ENCODE results near the gene HMG20A. TPM values are rescaled to one million over a fixed set of nuclear protein-coding genes. Genes with fewer than 3 reads are reported as not detected.

Gene HMG20A
- 42.4 and 74.4 TPM in 2 replicates for total RNA-seq (2011; cell fraction: chromatin; rRNA removed; ENCODE audit: low replicate concordance)
- 25.0 and 27.0 TPM in 2 replicates for total RNA-seq (2011; cell fraction: nucleolus; rRNA removed)
- total RNA-seq (2011; cell fraction: nucleoplasm; rRNA removed): 43.0 and 73.1 TPM in 2 replicates
- total RNA-seq (2014; rRNA removed): 31.8 and 31.9 TPM in 2 replicates
- 38.9 and 45.5 TPM in 2 replicates for total RNA-seq (2014; rRNA removed; fragmentation: Illumina TruSeq; extraction: Trizol)
- 31.6 and 34.7 TPM in 2 replicates for total RNA-seq (2015; rRNA removed; fragmentation: Illumina TruSeq; extraction: Trizol)
- total RNA-seq (2021): 32.9 and 42.5 TPM in 2 replicates
- polyA plus RNA-seq (2011; rRNA removed): 61.3 and 68.1 TPM in 2 replicates
- 39.1 and 57.2 TPM in 2 replicates for polyA plus RNA-seq (2011; cell fraction: cytosol; rRNA removed)
- 35.2 and 41.2 TPM in 2 replicates for polyA plus RNA-seq (2011; cell fraction: nucleus; rRNA removed)
- 26.1 and 27.5 TPM in 2 replicates for polyA plus RNA-seq (2012)
- 54.9 and 61.0 TPM in 2 replicates for polyA plus RNA-seq (2014; fragmentation: Illumina TruSeq; extraction: Trizol)
- polyA plus RNA-seq (2014; fragmentation: Nextera tagmentation; extraction: Ambion mirVana): 10 to 100 TPM; 25.0 to 42.0 TPM
- 30.3 and 34.3 TPM in 2 replicates for polyA plus RNA-seq (2014; rRNA removed)
- polyA minus RNA-seq (2011; rRNA and poly(A)+ RNA removed): 89.8 and 102 TPM in 2 replicates
- polyA minus RNA-seq (2011; cell fraction: cytosol; rRNA and poly(A)+ RNA removed): 33.9 and 45.7 TPM in 2 replicates
- polyA minus RNA-seq (2011; cell fraction: nucleus; rRNA and poly(A)+ RNA removed): 23.6 and 36.2 TPM in 2 replicates
- Bru-seq, nascent RNA: percentile 75 among the genes with signal in this experiment
- percentile 81 among the genes with signal in this experiment for BruChase-seq, experiment 1, labeled RNA remaining after a 2-hour chase
- percentile 79 among the genes with signal in this experiment for BruChase-seq, experiment 2, labeled RNA remaining after a 6-hour chase
- long read RNA-seq, experiment 1, full-length matches to known transcripts: 63 of 85 reads
- long read RNA-seq, experiment 1, partial matches to known transcripts: 15 of 85 reads
- long read RNA-seq, experiment 1, other reads (novel, unspliced or antisense): 7 of 85 reads
- long read RNA-seq, experiment 2, full-length matches to known transcripts: 21 of 32 reads
- long read RNA-seq, experiment 2, partial matches to known transcripts: 8 of 32 reads
- long read RNA-seq, experiment 2, other reads (novel, unspliced or antisense): 3 of 32 reads
- long read RNA-seq, experiment 3, full-length matches to known transcripts: 10 of 18 reads
- long read RNA-seq, experiment 3, partial matches to known transcripts: 7 of 18 reads
- long read RNA-seq, experiment 3, other reads (novel, unspliced or antisense): 1 of 18 reads

GRCh38 chr15:77420610-77421369, at the start of gene HMG20A:
HMG20A (plus strand) TSS chr15:77420888; CDS start chr15:77458408, 37,520 bp downstream.
- H3K4me1 ChIP-seq (replicated peaks in 1 of 2; ENCODE audit: control insufficient read depth in 2 of 2, insufficient read depth in 2 of 2, low read length in 2 of 2): peaks cover 11 to 31% of the 10 kb centered on the region in 2 experiments; a peak in 3 of 5 replicates
- H3K4me3 ChIP-seq: peak within 1 kb of the TSS; percentile 94
- peak; percentile 72 for FAIRE-seq
- H3K9me1 ChIP-seq (ENCODE audit: control insufficient read depth, insufficient read depth, low read length): no peaks in the 10 kb centered on the region
- peaks cover 88% of the 10 kb centered on the region for H3K79me2 ChIP-seq (ENCODE audit: control insufficient read depth, insufficient read depth, low read length)
- peak within 1 kb of the TSS; percentile 93 to 96 for H3K9ac ChIP-seq (ENCODE audit: insufficient read depth in 1 of 2, low read depth in 2 of 2, low read length in 2 of 2)
- H4K20me1 ChIP-seq (replicated peaks; ENCODE audit: control insufficient read depth, insufficient read depth, low read length): no peaks in the 10 kb centered on the region
- DNase-seq (ENCODE audit: extremely low read depth in 1 of 4, low spot score in 3 of 4): peak; percentile 65 to 84 (median 71)
- peaks cover 2% of the 10 kb centered on the region; the same call in 2 of the 3 replicates for H3K36me3 ChIP-seq (ENCODE audit: control insufficient read depth, insufficient read depth, low read length)
- peak within 1 kb of the TSS; percentile 96 for H3K4me2 ChIP-seq (ENCODE audit: insufficient read depth, low read length)
- peak; percentile 51 for ATAC-seq
- under 1% methylated on average over 21 of the region's 25 CpGs for WGBS (ENCODE audit: insufficient coverage, low coverage, missing lambda C conversion rate)
- CTCF ChIA-PET (ENCODE audit: low intra/inter-chr PET ratio): interaction anchor here (0.7 kb wide), 1 partner anchor 1096 kb away, joined by 4 read pairs; no protein-coding TSS in a partner anchor
- POLR2A ChIA-PET: interaction anchor here (0.6 to 1.7 kb wide), 5 partner anchors 9 to 442 kb away, joined by 3 to 8 read pairs (median 4); no protein-coding TSS in a partner anchor
- TSS peak; percentile 55 for BruUV-seq (replicated peaks)
- in situ Hi-C loops (cut with MboI): no loop called here
- H3K9me3 ChIP-seq (replicated peaks; ENCODE audit: control insufficient read depth, insufficient read depth, low read depth, low read length): no peaks in the 10 kb centered on the region
- intact Hi-C loops (cut with micrococcal nuclease): loop anchor here (5.0 kb wide), 1 partner anchor 77 kb away; no protein-coding TSS in a partner anchor
- H3K27ac ChIP-seq (ENCODE audit: extremely low read depth, low read depth, low read length): peak within 1 kb of the TSS; percentile 98
- peak within 1 kb of the TSS; percentile 99 for H2AFZ ChIP-seq (ENCODE audit: low read depth, low read length)
- no peaks in the 10 kb centered on the region for H3K27me3 ChIP-seq (ENCODE audit: control insufficient read depth in 2 of 2, insufficient read depth in 2 of 2, low read length in 2 of 2)
- TF ChIP-seq NR2F6 (CRISPR knock-in tag; IDR thresholded peaks at IDR 0.05) (no peak), NR4A1 (CRISPR knock-in tag; IDR thresholded peaks at IDR 0.05) (no peak), NR4A1 (tag; IDR thresholded peaks at IDR 0.05) (no peak), ZNF174 (CRISPR knock-in tag; IDR thresholded peaks at IDR 0.05) (no peak), ZNF518B (CRISPR knock-in tag; IDR thresholded peaks at IDR 0.05) (no peak), GTF2A2 (tag; IDR thresholded peaks at IDR 0.05) (peak; percentile 70; the same call in 1 of the 2 replicates), ZNF584 (CRISPR knock-in tag; IDR thresholded peaks at IDR 0.05; ENCODE audit: low read depth) (peak; percentile 71; the same call in 1 of the 2 replicates), NCOA2 (IDR thresholded peaks at IDR 0.05; ENCODE audit: partially characterized antibody in 2 of 2) (no peak), CBX1 (IDR thresholded peaks at IDR 0.05; ENCODE audit: low read depth) (no peak), SOX6 (IDR thresholded peaks at IDR 0.05) (peak; percentile 31; the same call in 1 of the 2 replicates), RCOR1 (IDR thresholded peaks at IDR 0.05; ENCODE audit: borderline replicate concordance in 1 of 2, low read depth in 2 of 2, low read length in 2 of 2) (no peak), SAP30 (IDR thresholded peaks at IDR 0.05; ENCODE audit: borderline replicate concordance, insufficient read depth, low read depth, low read length, poor library complexity, severe bottlenecking) (peak; percentile 67)
